Skeletal muscle satellite cell (primary cell): ENCODE measurements around the gene DIAPH2.

Experiments used
- H3K27me3 ChIP-seq: 2 replicates; pipeline ENCODE4 v1.7.0; 2013; ENCODE audit warnings: low read length; ENCODE audit not compliant: control insufficient read depth, insufficient read depth
- H3K36me3 ChIP-seq: 2 replicates; pipeline ENCODE4 v1.7.0; 2013; ENCODE audit warnings: mild to moderate bottlenecking, control low read depth, low read length; ENCODE audit not compliant: insufficient read depth
- H3K4me1 ChIP-seq: 2 replicates; pipeline ENCODE4 v1.7.0; 2013; ENCODE audit warnings: low read length; ENCODE audit not compliant: control insufficient read depth, insufficient read depth
- H3K4me2 ChIP-seq: 2 replicates; pipeline ENCODE4 v1.7.0; 2013; ENCODE audit warnings: mild to moderate bottlenecking, low read length
- H3K4me3 ChIP-seq: 2 replicates; pipeline ENCODE4 v1.7.0; 2013; ENCODE audit warnings: low read length
- H3K9ac ChIP-seq: 2 replicates; pipeline ENCODE4 v1.7.0; 2013; ENCODE audit warnings: mild to moderate bottlenecking, low read depth, low read length, moderate library complexity
- H3K9me3 ChIP-seq: replicated peaks from 2 replicates; pipeline ENCODE4 v1.7.0; 2013; ENCODE audit warnings: mild to moderate bottlenecking, control low read depth, low read length

DIAPH2 gene

DNA sequence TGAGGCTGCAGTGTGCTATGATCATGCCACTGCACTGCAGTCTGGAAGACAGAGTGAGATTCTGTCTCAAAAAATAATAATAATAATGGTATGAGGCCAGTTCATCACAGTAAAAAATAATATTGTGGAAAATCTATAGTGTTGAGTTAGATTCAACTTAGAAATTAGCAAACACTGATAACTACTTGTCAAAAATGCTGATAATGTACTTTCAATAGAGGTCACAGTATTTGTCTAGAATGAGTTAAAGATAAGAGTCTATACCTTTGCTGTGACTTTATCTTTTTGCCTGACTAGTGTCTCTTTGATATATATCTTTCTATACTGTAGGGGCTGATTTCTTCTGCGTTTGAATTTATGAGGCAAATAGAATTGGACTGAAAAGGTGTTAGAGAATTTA is 629.7 kb downstream of the DIAPH2 start:
- no peaks in the 10 kb centered on the region for H3K9me3 ChIP-seq
- H3K4me1 ChIP-seq, result no peaks in the 10 kb centered on the region
- no peaks in the 10 kb centered on the region for H3K27me3 ChIP-seq
- H3K36me3 ChIP-seq, result no peaks in the 10 kb centered on the region
- no peak overlapping the region for H3K9ac ChIP-seq
- no peak overlapping the region for H3K4me2 ChIP-seq
- H3K4me3 ChIP-seq, result no peak overlapping the region

GRCh38 chrX:97315939-97316338 is 631.3 kb downstream of the DIAPH2 start:
- no peaks in the 10 kb centered on the region for H3K27me3 ChIP-seq
- H3K4me1 ChIP-seq, result no peaks in the 10 kb centered on the region
- no peak overlapping the region for H3K9ac ChIP-seq
- no peak overlapping the region for H3K4me3 ChIP-seq
- H3K9me3 ChIP-seq, result no peaks in the 10 kb centered on the region
- H3K4me2 ChIP-seq, result no peak overlapping the region
- no peaks in the 10 kb centered on the region for H3K36me3 ChIP-seq

- no peak overlapping the region for H3K4me2 ChIP-seq
- H3K4me3 ChIP-seq, result no peak overlapping the region
Measured at GRCh38 chrX:97320305-97320704, 635.7 kb downstream of the DIAPH2 start.

DNA sequence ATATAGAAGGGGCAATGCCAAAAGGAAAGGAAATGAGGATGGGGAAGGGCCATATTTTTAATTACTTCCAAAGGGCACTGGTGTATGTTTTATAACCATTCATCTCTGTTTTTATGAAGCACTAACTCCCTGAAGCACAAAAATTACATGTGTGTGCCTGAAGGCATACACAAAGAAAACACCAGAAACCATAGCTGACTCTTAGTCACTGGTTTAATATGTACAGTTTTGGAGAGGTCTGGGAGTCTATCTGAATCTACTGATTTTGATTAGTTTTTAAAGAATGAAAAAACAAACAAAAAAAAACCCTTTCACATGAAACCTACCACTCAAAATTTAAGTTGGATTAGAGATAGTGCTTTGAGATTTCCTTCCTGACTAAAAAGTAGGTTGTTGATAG is 637.8 kb downstream of the DIAPH2 start:
- H3K4me1 ChIP-seq, result no peaks in the 10 kb centered on the region
- no peak overlapping the region for H3K4me3 ChIP-seq
- no peak overlapping the region for H3K4me2 ChIP-seq
- no peak overlapping the region for H3K9ac ChIP-seq
- no peaks in the 10 kb centered on the region for H3K36me3 ChIP-seq
- H3K27me3 ChIP-seq, result no peaks in the 10 kb centered on the region
- H3K9me3 ChIP-seq, result no peaks in the 10 kb centered on the region

More at GRCh38 chrX:97320305-97320704, 635.7 kb downstream of the DIAPH2 start:
- no peaks in the 10 kb centered on the region for H3K9me3 ChIP-seq
- no peak overlapping the region for H3K9ac ChIP-seq
- no peaks in the 10 kb centered on the region for H3K4me1 ChIP-seq
- no peaks in the 10 kb centered on the region for H3K27me3 ChIP-seq
- no peaks in the 10 kb centered on the region for H3K36me3 ChIP-seq

DNA sequence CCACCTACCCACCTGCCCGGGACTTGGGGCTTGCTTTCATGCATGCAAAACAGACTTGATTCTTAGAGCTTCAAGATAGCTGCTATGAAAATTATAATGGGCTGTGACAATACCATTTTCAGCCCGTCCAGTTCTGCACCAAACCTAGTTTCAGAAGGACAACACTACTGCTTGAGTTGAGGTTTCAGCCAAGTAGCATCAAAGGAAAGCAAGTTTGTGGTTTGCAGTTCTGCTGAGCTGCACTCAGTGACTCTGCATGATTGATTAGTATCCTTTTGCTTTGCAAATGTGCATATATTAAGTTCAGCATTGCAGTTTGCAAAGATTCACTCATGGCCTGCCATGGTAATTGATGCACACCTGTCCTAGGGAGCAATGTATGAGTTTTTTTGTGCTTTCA is 641.8 kb downstream of the DIAPH2 start:
- no peaks in the 10 kb centered on the region for H3K36me3 ChIP-seq
- no peak overlapping the region for H3K4me2 ChIP-seq
- H3K9me3 ChIP-seq, result no peaks in the 10 kb centered on the region
- H3K27me3 ChIP-seq, result no peaks in the 10 kb centered on the region
- H3K4me3 ChIP-seq, result no peak overlapping the region
- H3K4me1 ChIP-seq, result no peaks in the 10 kb centered on the region
- no peak overlapping the region for H3K9ac ChIP-seq

DNA sequence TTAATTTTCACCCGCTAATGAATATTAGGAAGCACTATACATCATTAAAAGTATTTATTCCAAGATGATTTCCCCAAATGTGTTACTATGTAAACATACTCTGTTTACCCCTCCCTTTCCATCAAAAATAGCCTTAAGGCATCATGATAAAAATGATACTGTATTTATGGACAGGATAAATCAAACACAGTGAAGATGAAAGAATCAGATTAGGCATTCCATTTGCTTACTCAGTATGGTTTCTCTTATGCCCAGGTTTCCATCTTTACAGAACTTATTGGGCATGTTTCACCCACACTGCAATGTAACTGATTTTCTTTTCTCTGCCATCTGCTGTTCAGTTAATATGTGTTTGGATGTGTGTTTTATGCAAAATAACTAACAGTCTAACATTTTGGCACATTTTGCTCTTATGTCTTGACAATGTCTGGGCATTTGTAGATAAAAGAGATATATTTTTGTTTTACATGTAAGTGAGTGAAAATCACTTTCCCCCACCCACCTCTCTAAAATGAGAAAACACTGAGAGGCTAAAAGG is 644.3 kb downstream of the DIAPH2 start:
- no peak overlapping the region for H3K4me2 ChIP-seq
- no peaks in the 10 kb centered on the region for H3K4me1 ChIP-seq

DNA sequence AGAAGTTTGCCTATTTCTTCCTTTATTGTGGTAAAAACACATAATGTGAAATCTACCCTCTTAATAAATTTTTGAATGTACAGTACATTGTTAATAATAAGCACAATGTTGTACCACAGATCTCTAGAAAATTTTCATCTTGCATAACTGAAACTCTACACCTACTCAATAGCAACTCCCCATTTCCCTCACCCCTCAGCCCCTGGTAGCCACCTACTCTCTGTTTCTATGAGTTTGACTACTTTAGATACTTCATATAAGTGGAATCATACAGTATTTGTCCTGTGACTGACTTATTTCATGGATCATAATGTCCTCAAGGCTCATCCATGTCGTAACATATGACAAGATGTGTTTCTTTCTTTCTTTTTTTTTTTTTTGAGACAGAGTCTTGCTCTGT is 645.5 kb downstream of the DIAPH2 start:
- no peak overlapping the region for H3K4me3 ChIP-seq
- no peaks in the 10 kb centered on the region for H3K4me1 ChIP-seq
- H3K4me2 ChIP-seq, result no peak overlapping the region
- H3K36me3 ChIP-seq, result no peaks in the 10 kb centered on the region
- no peak overlapping the region for H3K9ac ChIP-seq
- H3K27me3 ChIP-seq, result no peaks in the 10 kb centered on the region
- no peaks in the 10 kb centered on the region for H3K9me3 ChIP-seq

More for the DNA sequence above, 644.3 kb downstream of the DIAPH2 start:
- Histone ChIP-seq H3K27me3 (no peaks in the 10 kb centered on the region), H3K4me3 (no peak overlapping the region), H3K9me3 (no peaks in the 10 kb centered on the region), H3K9ac (no peak overlapping the region), H3K36me3 (no peaks in the 10 kb centered on the region)

- Histone ChIP-seq H3K9ac (no peak overlapping the region), H3K9me3 (no peaks in the 10 kb centered on the region), H3K4me3 (no peak overlapping the region), H3K4me2 (no peak overlapping the region), H3K4me1 (no peaks in the 10 kb centered on the region), H3K36me3 (no peaks in the 10 kb centered on the region), H3K27me3 (no peaks in the 10 kb centered on the region)
Measured at GRCh38 chrX:97332963-97333362, 648.3 kb downstream of the DIAPH2 start.

GRCh38 chrX:97334850-97335249 is 650.2 kb downstream of the DIAPH2 start:
- no peaks in the 10 kb centered on the region for H3K36me3 ChIP-seq
- no peak overlapping the region for H3K9ac ChIP-seq
- H3K4me2 ChIP-seq, result no peak overlapping the region
- no peaks in the 10 kb centered on the region for H3K9me3 ChIP-seq
- H3K4me3 ChIP-seq, result no peak overlapping the region
- no peaks in the 10 kb centered on the region for H3K27me3 ChIP-seq
- H3K4me1 ChIP-seq, result no peaks in the 10 kb centered on the region

DNA sequence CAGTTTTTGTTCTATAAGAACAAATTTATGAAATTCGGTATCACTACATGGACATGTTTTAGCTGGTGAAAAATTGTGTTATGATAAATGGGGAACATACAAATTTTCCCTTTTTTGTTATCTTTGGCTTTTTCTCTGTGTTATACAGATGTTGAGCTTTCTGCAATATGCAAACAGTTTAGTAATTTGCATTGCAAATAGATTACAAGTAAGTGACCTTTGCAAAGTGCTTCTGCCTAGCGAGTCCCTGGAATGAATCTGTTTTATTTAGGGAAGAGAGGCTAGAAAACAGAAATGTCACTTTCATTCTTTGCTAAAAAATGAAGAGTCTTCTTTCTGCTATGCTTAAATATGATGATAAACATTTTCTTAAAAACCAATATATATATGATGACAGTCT is 660.1 kb downstream of the DIAPH2 start:
- Histone ChIP-seq H3K4me1 (no peaks in the 10 kb centered on the region), H3K9ac (no peak overlapping the region), H3K4me2 (no peak overlapping the region), H3K36me3 (no peaks in the 10 kb centered on the region), H3K9me3 (no peaks in the 10 kb centered on the region), H3K27me3 (no peaks in the 10 kb centered on the region), H3K4me3 (no peak overlapping the region)

- Histone ChIP-seq H3K9ac (no peak overlapping the region), H3K36me3 (no peaks in the 10 kb centered on the region), H3K4me1 (no peaks in the 10 kb centered on the region), H3K9me3 (no peaks in the 10 kb centered on the region), H3K4me2 (no peak overlapping the region), H3K4me3 (no peak overlapping the region), H3K27me3 (peaks cover 3% of the 10 kb centered on the region)
Measured at GRCh38 chrX:97358941-97359340, 674.3 kb downstream of the DIAPH2 start.

DNA sequence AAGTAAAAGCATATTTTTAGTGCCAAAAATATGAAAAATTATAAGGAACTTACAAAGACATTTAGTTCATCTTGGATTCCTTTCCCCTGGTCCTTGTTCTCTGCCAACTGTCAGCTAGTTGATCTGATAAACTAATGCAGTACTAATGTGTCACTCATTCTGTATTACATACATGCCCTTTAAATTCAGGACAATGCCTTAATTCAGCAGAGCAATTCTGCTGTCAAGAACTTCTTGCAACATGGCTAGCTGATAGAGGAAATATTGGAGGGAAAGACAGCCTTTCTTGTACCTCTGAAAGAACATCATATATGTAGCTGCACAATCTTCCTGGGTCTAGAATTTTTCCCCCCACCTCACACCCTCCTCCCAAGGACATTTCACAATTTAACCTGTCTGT is 679.2 kb downstream of the DIAPH2 start:
- Histone ChIP-seq H3K4me2 (no peak overlapping the region), H3K4me3 (no peak overlapping the region), H3K4me1 (no peaks in the 10 kb centered on the region), H3K27me3 (no peaks in the 10 kb centered on the region), H3K36me3 (no peaks in the 10 kb centered on the region), H3K9ac (no peak overlapping the region), H3K9me3 (no peaks in the 10 kb centered on the region)
